NCI-H69 (cell line): Measurements from ENCODE around the gene CST1.
"Not testable (repeated sequence)": the region's sequence is repeated elsewhere in the genome, so short reads cannot be mapped to it uniquely, and the experiment has no call there.

Experiments used
- DNase-seq: peaks from one replicate; lab custom pipeline; 2025; lab: John Stamatoyannopoulos, UW

Gene CST1, protein sequence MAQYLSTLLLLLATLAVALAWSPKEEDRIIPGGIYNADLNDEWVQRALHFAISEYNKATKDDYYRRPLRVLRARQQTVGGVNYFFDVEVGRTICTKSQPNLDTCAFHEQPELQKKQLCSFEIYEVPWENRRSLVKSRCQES

GRCh38 chr20:23750786-23751185, at the start of gene CST1:
Gene CST1, minus strand, starts transcription at chr20:23750935. Its CDS starts 69 bp downstream, at chr20:23750866.
- DNase-seq, result not testable (repeated sequence)

DNA sequence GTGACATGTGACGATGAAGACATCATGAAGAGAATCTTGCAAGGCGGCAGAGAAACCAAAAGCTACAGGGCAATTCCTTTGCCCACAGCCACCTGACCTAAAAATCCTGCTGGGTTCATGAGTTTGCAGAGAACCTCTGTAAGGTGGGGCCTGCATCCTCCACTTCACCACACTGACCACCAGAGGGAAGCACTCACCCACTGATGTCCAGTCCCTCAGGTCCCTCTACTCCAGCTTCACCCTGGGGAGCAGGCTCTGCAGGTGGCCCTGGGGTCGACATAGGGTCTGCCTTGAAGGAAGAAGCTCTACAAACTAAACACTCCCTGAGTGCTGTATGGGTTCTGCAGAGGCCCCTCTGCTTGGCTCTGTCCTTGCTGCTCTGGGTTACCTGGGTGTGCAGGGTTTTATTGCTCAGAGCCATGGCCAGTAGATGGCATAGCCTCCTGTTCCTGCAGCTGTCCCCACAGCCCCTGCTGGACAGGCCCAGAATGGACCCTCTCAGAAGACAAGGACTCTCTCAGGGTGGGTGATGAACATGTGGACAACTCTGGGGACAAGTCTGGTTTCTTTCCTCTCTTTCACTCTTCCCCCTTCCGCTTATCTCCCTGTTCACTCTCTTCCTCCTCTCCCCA, 48.6 kb upstream of the CST1 start:
- peak; percentile 38 for DNase-seq

DNA sequence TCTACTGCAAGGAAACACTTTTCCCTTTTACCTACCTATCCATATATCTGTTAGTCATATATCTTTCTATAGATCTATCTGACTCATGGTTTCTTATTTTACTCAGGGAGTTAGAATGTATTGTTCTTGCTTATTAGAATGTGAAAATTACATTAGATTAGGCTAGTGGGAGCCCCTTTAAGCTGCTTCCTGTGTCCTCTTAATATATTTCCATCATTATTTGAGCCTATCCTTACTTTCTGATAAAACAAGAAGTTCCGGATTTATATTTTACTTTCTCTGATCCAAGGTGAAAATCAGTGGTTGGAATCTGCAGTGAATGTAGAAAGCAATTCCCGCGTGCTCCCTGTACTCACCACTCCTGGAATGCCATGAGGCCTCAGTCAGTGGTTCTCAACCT, 44.8 kb upstream of the CST1 start:
- no peak for DNase-seq

- DNase-seq, result no peak
These were observed 44.1 kb upstream of the CST1 start for GRCh38 chr20:23794841-23795240.

GRCh38 chr20:23794065-23794464, 43.3 kb upstream of the CST1 start:
- DNase-seq, result no peak

DNA sequence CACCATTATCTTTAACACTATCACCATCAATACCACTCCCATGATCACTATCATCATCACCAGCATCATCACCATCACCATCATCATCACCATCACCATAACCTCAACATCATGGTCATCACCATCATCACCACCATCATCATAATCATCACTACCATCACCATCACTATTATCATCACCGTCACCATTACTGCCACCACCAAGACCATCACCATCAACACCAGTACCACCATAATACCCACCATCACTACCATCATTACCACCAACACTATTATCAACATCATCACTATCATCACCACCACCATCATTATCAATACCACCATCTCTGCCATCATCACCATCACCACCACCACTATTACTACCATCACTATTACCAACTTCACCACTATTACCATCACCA, 32.7 kb upstream of the CST1 start:
- no peak for DNase-seq

GRCh38 chr20:23782366-23782983, 31.7 kb upstream of the CST1 start:
- DNase-seq, result peak; percentile 31

- not testable (repeated sequence) for DNase-seq
These were observed 27.9 kb upstream of the CST1 start for GRCh38 chr20:23778676-23779075.

DNA sequence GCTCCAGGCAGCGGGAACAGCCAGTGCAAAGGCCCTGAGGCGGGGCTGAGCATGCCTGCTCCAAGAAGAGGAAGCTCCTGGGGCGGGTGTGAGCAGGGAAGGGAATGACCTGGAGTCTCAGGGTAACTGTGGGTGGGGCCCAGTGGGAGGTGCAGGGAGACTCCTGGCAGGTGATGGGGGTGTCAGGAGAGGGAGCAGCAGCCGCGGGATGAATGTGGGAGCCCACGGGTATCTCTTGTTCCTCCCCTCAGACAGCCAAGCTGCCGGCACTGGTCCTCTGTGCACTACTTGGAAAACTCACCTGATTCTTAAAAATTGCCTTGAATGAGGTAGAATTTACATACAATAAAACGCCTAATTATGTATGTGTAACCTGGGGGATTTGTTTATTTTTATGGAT, 26.6 kb upstream of the CST1 start:
- DNase-seq, result not testable (repeated sequence)

DNA sequence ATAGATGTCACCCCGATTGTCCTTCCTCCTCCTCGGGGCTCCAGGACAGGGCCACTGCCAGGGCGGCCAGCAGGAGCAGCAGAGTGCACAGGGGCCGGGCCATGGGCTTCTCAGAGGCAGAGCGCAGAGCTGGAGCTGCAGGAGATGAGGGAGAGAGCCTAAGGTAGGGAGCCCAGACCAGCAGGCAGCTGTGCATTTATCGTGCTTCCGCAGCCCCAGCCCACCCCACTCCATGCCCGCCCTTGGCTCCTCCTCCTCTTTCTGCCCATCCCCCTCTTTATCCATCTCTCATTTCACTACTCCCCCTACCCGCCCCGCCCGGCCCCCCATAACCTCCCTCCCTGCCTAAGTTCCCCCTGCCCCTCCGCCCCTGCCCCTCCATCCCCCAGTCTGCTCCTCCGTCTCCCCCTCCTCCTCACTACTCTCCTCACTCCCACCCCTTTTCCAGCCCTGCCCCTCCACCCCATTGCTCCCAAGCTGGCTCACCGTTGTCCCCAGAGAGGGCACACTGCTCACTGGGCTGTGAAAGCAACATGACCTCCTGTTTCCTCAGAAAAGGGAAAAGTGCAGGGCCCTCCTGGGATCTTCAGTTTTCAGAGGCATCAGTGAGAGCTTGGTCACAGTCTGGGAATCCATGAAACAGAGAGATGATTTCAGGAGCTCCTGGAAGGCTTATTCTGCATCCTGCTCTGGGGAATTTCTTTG, 25.5 kb upstream of the CST1 start:
- peak; percentile 51 for DNase-seq

DNA sequence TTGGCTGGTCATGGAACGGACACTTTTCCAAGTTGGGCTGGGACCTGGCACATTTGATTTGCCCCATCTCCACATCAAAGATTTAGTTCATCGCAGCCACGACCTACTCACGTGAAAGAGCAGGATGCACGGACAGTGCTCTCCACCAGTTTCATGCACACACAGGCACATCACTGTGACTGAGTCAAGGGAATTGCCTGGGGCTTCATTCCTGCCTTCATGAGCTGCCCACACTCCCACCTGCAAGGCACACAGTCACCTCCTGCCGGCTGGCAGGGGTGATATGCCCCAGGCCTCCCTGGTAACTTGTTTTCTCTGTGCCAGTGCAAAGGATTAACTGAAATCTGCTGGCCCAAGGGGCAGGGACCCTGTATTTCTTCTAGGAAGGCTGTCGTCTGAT, 23.3 kb upstream of the CST1 start:
- DNase-seq, result no peak

DNA sequence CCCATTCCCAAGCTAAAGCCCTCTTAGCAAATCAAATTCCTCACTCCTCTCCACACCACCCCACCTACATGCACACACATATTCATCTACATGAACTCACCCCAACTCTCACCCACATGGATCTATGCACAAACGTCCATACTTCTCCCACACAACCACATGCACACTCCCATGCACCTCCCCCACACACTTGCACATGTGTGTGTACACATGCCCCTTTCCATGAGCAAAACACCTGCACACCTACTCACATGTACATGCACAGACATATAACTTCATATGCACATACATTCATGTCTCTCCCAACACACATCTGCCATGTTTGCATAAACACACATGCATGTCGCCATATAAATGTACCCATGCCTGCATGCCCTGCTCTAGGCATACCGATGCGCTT, 22.8 kb upstream of the CST1 start:
- DNase-seq, result no peak

GRCh38 chr20:23773127-23773526, 22.4 kb upstream of the CST1 start:
- no peak for DNase-seq

DNA sequence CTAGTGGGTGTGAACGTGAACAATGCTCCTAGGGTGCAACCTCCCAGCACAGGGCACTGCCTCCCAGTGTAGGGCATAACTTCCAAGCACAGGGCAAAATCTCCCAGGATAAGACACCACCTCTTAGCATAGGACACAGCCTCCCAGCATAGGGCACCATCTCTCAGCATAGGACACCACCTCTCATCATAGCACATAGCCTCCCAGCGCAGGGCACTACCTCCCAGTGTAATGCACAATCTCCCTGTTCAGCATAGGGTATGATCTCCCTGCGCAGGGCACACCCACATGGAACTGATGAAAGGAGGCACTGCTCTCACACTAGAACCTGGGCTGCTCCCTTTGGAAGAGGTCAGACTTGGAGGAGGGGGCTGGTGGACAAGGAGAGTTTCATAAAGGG, 21.3 kb upstream of the CST1 start:
- no peak for DNase-seq

GRCh38 chr20:23770384-23770783, 19.6 kb upstream of the CST1 start:
- DNase-seq, result no peak

DNA sequence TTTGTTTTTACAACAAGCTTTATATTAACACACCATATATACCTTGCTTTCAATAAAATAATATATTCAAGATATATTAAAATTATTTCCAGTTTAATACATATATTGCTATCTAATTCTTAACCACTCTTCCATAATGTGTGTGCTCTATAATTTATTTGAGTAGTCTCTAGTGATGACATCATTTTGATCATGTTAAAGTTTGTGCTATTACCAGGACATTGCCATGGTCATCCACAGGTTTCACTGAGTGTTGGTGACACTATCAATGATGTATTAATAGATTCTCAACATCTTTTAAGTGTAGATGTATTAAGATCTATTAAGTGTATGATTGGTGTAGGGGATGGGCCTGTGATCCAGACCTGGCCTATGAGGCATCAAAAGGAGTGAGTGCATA, 17.8 kb upstream of the CST1 start:
- DNase-seq, result not testable (repeated sequence)

DNA sequence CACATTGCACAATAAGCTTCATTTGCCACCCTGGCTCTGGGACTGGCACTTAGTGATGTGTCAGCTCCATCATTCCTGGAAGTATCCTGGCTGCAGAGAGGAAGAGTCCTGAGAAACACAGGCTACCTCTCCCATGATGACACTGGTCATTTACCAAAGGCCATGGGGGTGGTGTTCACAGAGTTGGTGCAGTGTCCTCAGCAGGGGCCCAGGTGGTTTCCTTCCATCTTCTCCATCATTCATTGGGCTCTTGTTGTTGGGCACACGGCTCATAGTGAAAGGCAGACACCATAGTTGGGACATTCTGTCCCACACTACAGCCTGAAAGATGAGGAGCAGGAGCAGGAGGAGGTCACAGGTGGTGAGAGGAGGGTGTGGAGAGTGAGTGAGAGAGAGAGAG, 15.8 kb upstream of the CST1 start:
- DNase-seq, result no peak

- no peak for DNase-seq
These were observed 14.8 kb upstream of the CST1 start for GRCh38 chr20:23765578-23765977.

GRCh38 chr20:23764630-23765029, 13.9 kb upstream of the CST1 start:
- DNase-seq, result not testable (repeated sequence)

GRCh38 chr20:23763345-23763744, 12.6 kb upstream of the CST1 start:
- DNase-seq, result no peak

DNA sequence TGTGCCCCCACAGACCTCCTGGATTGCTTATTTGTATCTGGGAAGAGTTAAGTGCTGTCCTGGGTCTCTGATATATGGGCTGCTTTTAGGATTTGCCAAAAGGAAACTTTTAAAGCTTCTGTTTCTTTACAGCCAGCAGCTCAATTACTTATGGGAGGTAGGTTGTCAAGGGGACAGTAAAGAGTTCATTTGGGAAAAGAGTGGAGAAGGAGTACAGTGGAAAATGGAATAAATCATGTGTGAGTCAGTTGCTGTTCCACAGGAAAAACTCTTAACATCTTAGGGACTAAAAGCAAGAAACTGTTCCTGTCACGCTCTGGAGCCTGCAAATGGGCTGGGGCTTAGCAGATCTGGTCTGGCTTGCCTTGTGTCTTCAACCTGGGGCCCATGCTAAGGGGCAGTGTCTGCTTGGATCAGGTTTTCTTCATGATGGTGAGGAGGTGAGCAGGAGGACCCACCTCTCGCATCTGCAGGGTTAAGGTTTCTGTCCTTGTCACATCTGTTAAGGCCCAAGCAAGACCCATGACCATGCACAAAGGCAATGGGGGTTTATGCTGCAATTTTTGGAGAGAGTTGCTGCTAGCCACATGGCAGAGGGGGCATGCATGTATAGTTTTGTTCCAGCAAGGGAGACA, 8.7 kb upstream of the CST1 start:
- no peak for DNase-seq

GRCh38 chr20:23756792-23757191, 6.1 kb upstream of the CST1 start:
- peak; percentile 31 for DNase-seq
